ENCODE measurements around the gene PRKCB.

DNA sequence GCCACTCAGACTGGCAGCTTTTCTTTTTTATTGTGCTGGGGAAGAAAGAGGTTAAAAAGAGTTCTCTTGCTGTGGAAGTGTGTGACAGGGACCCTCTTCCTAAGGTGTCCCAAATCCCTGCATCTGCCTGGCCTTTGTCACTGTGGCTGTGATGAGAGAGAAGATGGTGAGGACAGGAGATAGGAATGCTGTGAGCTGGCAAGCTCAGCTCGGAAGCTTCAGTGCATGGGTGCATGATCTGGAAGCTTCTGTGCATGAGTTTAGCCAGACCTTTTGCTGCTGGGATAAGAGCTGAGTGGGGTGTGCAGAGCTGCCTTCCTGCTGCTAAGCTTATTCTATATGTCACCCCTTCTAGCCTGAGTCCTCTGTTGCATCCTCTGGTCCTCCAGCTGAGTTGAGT lies 317.0 kb downstream of the PRKCB start:
- no peak for TF ChIP-seq POLR2AphosphoS5 (IDR thresholded peaks at IDR 0.05)
- TF ChIP-seq, protein P1, sequence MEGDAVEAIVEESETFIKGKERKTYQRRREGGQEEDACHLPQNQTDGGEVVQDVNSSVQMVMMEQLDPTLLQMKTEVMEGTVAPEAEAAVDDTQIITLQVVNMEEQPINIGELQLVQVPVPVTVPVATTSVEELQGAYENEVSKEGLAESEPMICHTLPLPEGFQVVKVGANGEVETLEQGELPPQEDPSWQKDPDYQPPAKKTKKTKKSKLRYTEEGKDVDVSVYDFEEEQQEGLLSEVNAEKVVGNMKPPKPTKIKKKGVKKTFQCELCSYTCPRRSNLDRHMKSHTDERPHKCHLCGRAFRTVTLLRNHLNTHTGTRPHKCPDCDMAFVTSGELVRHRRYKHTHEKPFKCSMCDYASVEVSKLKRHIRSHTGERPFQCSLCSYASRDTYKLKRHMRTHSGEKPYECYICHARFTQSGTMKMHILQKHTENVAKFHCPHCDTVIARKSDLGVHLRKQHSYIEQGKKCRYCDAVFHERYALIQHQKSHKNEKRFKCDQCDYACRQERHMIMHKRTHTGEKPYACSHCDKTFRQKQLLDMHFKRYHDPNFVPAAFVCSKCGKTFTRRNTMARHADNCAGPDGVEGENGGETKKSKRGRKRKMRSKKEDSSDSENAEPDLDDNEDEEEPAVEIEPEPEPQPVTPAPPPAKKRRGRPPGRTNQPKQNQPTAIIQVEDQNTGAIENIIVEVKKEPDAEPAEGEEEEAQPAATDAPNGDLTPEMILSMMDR (IDR thresholded peaks at IDR 0.05), result no peak
